IPS-11a (cell line): ENCODE results near the gene COPS8.

ENCODE experiments used
- H3K4me3 ChIP-seq: one replicate; pipeline ENCODE4 v1.5.1; 2013; ENCODE audit warnings: low read depth, low read length, control low read depth

The COPS8 gene

GRCh38 chr2:237097911-237098702 lies 12.4 kb downstream of the COPS8 start:
- H3K4me3 ChIP-seq: no peak overlapping the region

GRCh38 chr2:237099804-237100203 lies 14.1 kb downstream of the COPS8 start:
- no peak overlapping the region for H3K4me3 ChIP-seq

- H3K4me3 ChIP-seq: no peak overlapping the region
Observed at GRCh38 chr2:237101118-237101979, 15.7 kb downstream of the COPS8 start.

- H3K4me3 ChIP-seq: no peak overlapping the region
Observed at GRCh38 chr2:237102428-237102827, 16.7 kb downstream of the COPS8 start.

- no peak overlapping the region for H3K4me3 ChIP-seq
Observed at GRCh38 chr2:237109421-237109934, 23.8 kb downstream of the COPS8 start.

GRCh38 chr2:237113026-237113795 lies 27.5 kb downstream of the COPS8 start:
- H3K4me3 ChIP-seq: no peak overlapping the region

- H3K4me3 ChIP-seq: no peak overlapping the region
Observed at GRCh38 chr2:237115870-237116269, 30.2 kb downstream of the COPS8 start.

GRCh38 chr2:237116431-237116830 lies 30.7 kb downstream of the COPS8 start:
- H3K4me3 ChIP-seq: no peak overlapping the region

GRCh38 chr2:237118025-237118424 lies 32.3 kb downstream of the COPS8 start:
- no peak overlapping the region for H3K4me3 ChIP-seq

- no peak overlapping the region for H3K4me3 ChIP-seq
Observed at GRCh38 chr2:237118561-237119155, 33.0 kb downstream of the COPS8 start.

- H3K4me3 ChIP-seq: no peak overlapping the region
Observed at GRCh38 chr2:237120916-237121315, 35.2 kb downstream of the COPS8 start.

- no peak overlapping the region for H3K4me3 ChIP-seq
Observed at GRCh38 chr2:237121321-237121720, 35.6 kb downstream of the COPS8 start.

GRCh38 chr2:237122214-237122666 lies 36.6 kb downstream of the COPS8 start:
- no peak overlapping the region for H3K4me3 ChIP-seq

GRCh38 chr2:237124820-237125219 lies 39.1 kb downstream of the COPS8 start:
- H3K4me3 ChIP-seq: no peak overlapping the region

GRCh38 chr2:237125967-237126366 lies 40.3 kb downstream of the COPS8 start:
- H3K4me3 ChIP-seq: no peak overlapping the region

- no peak overlapping the region for H3K4me3 ChIP-seq
Observed at GRCh38 chr2:237126519-237127174, 41.0 kb downstream of the COPS8 start.

GRCh38 chr2:237128026-237128703 lies 42.5 kb downstream of the COPS8 start:
- H3K4me3 ChIP-seq: no peak overlapping the region

- no peak overlapping the region for H3K4me3 ChIP-seq
Observed at GRCh38 chr2:237128845-237129592, 43.3 kb downstream of the COPS8 start.
